ENCODE measurements around the gene CCDC92B. TPM values are rescaled to one million over a fixed set of nuclear protein-coding genes. Genes with fewer than 3 reads are reported as not detected.

CCDC92B gene
- polyA plus RNA-seq, 1 experiment, result 0.02 TPM

GRCh38 chr17:2705888-2706795 is 43.3 kb downstream of the CCDC92B start:
- TF ChIP-seq, protein P1, sequence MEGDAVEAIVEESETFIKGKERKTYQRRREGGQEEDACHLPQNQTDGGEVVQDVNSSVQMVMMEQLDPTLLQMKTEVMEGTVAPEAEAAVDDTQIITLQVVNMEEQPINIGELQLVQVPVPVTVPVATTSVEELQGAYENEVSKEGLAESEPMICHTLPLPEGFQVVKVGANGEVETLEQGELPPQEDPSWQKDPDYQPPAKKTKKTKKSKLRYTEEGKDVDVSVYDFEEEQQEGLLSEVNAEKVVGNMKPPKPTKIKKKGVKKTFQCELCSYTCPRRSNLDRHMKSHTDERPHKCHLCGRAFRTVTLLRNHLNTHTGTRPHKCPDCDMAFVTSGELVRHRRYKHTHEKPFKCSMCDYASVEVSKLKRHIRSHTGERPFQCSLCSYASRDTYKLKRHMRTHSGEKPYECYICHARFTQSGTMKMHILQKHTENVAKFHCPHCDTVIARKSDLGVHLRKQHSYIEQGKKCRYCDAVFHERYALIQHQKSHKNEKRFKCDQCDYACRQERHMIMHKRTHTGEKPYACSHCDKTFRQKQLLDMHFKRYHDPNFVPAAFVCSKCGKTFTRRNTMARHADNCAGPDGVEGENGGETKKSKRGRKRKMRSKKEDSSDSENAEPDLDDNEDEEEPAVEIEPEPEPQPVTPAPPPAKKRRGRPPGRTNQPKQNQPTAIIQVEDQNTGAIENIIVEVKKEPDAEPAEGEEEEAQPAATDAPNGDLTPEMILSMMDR (IDR thresholded peaks at IDR 0.05; ENCODE audit: insufficient read depth, low read depth, low read length), result no peak
- H3K27me3 ChIP-seq (ENCODE audit: control insufficient read depth, insufficient read depth, low read length), result no peaks in the 10 kb centered on the region
- H3K4me3 ChIP-seq (ENCODE audit: low read depth, low read length), result no peak overlapping the region
- CTCF ChIA-PET, result no interaction called here
- DNase-seq (ENCODE audit: low read depth), result no peak
- peaks cover 15% of the 10 kb centered on the region for H3K36me3 ChIP-seq (ENCODE audit: control insufficient read depth, insufficient read depth, low read length)
- POLR2A ChIA-PET, result interaction anchor here (0.7 kb wide), 1 partner anchor 10 kb away, joined by 3 read pairs; no protein-coding TSS in a partner anchor

DNA sequence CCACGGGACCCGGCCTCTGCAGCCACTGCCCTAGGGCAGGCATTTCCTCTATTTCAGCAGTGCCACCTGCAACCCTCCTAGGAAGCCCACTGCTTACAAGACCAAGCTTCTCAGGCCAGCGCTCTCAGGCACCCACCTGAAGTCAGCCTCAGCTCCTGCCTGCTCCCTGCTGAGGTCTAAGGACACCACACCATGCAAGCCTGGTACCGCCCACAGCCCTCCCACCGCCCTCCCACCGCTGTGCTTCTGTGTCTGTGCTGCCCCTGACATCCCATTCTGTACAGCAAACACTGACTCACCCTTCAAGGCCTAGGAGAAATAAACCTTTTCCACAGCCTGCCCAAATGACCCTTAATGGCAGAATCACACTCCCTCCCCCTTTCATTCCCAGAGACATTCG is 44.2 kb downstream of the CCDC92B start:
- no peak for DNase-seq (ENCODE audit: low read depth)
- Histone ChIP-seq H3K4me3 (ENCODE audit: low read depth, low read length) (no peak overlapping the region), H3K27me3 (ENCODE audit: control insufficient read depth, insufficient read depth, low read length) (no peaks in the 10 kb centered on the region), H3K36me3 (ENCODE audit: control insufficient read depth, insufficient read depth, low read length) (peaks cover 18% of the 10 kb centered on the region)
- ChIA-PET POLR2A (no interaction called here), CTCF (no interaction called here)
- TF ChIP-seq, protein P1 (IDR thresholded peaks at IDR 0.05; ENCODE audit: insufficient read depth, low read depth, low read length), result no peak

DNA sequence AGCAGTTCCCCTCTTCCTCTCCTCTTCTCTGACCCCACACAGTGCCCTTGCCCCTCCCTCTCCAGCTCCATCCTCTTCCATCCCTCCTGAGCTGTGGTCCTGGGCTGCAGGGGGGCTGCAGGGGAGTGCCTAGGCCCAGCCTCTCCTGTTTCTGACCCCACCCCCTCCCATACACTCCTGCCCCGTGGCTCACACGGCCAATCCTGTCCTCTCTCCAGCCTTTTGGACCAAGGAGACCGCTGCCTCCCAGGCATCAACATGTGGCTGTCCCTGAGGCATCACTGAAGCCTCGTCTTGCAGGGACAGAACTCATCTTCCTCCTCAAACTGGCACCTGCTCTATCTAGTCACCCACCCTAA is 44.6 kb downstream of the CCDC92B start:
- Histone ChIP-seq H3K27me3 (ENCODE audit: control insufficient read depth, insufficient read depth, low read length) (no peaks in the 10 kb centered on the region), H3K4me3 (ENCODE audit: low read depth, low read length) (no peak overlapping the region), H3K36me3 (ENCODE audit: control insufficient read depth, insufficient read depth, low read length) (peaks cover 19% of the 10 kb centered on the region)
- DNase-seq (ENCODE audit: low read depth), result no peak
- CTCF ChIA-PET, result no interaction called here
- POLR2A ChIA-PET, result no interaction called here
- TF ChIP-seq, protein P1 (IDR thresholded peaks at IDR 0.05; ENCODE audit: insufficient read depth, low read depth, low read length), result no peak

GRCh38 chr17:2704031-2704889 is 45.2 kb downstream of the CCDC92B start:
- CTCF ChIA-PET, result no interaction called here
- H3K4me3 ChIP-seq (ENCODE audit: low read depth, low read length), result no peak overlapping the region
- TF ChIP-seq, protein P1 (IDR thresholded peaks at IDR 0.05; ENCODE audit: insufficient read depth, low read depth, low read length), result no peak
- POLR2A ChIA-PET, result no interaction called here
- H3K36me3 ChIP-seq (ENCODE audit: control insufficient read depth, insufficient read depth, low read length), result peaks cover 19% of the 10 kb centered on the region
- H3K27me3 ChIP-seq (ENCODE audit: control insufficient read depth, insufficient read depth, low read length), result no peaks in the 10 kb centered on the region
- no peak for DNase-seq (ENCODE audit: low read depth)

DNA sequence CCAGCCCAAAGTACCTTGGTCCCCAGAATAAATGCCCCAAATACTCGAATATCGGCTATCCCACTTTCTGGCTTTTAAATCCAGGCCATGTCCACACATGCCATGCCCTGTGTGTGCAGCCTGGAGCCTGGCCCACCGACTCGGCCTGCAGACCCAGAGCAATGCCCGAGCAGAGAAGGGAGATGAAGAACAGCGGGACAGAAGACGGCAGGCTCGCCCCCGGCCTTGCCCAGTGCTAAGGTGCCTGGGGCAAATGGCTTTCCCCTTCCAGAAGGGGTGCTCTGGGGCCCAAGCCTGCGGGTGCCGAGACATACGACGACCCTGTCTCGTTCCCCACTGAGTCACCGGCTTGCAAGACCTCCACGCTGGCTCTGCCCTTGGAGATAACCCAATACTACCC is 45.8 kb downstream of the CCDC92B start:
- ChIA-PET POLR2A (no interaction called here), CTCF (no interaction called here)
- no peak overlapping the region for H3K4me3 ChIP-seq (ENCODE audit: low read depth, low read length)
- peaks cover 19% of the 10 kb centered on the region for H3K36me3 ChIP-seq (ENCODE audit: control insufficient read depth, insufficient read depth, low read length)
- no peaks in the 10 kb centered on the region for H3K27me3 ChIP-seq (ENCODE audit: control insufficient read depth, insufficient read depth, low read length)
- TF ChIP-seq, protein P1 (IDR thresholded peaks at IDR 0.05; ENCODE audit: insufficient read depth, low read depth, low read length), result no peak
- no peak for DNase-seq (ENCODE audit: low read depth)

Measured in BJ (cell line).